Forelimb muscle (tissue), 1 donor: Measurements from ENCODE around the gene BRD9. TPM values are rescaled to one million over a fixed set of nuclear protein-coding genes. Genes with fewer than 3 reads are reported as not detected.

Experiments used
- polyA plus RNA-seq: library from polyadenylated mRNA; unstranded; fragments of 120-200 nt; gene quantifications from one replicate; pipeline ENCODE4 v1.2.1, GENCODE V29; 2013; ENCODE audit not compliant: insufficient read length

BRD9 gene
- polyA plus RNA-seq, 1 donor: 26.9 TPM

Other genes starting within 250 kb of the BRD9 start
- 9.2 TPM for gene TPPP, start 199.4 kb downstream of the BRD9 start, polyA plus RNA-seq
- gene ZDHHC11B, start 108.1 kb downstream of the BRD9 start, polyA plus RNA-seq: 15.7 TPM
- 8.7 TPM for gene ZDHHC11, start 41.8 kb downstream of the BRD9 start, polyA plus RNA-seq
- gene TRIP13, start 83 bp upstream of the BRD9 start, polyA plus RNA-seq: 6.6 TPM
- 2.4 TPM for gene NKD2, start 116.0 kb upstream of the BRD9 start, polyA plus RNA-seq
- 8.0 TPM for gene SLC12A7, start 219.3 kb upstream of the BRD9 start, polyA plus RNA-seq